Measurements from ENCODE around the gene SNCAIP. TPM values are rescaled to one million over a fixed set of nuclear protein-coding genes. Genes with fewer than 3 reads are reported as not detected.
A peak's percentile ranks its signal among the peaks of the same experiment; 100 is the strongest.

SNCAIP gene
- total and polyA plus RNA-seq, 7 experiments from 2014 or later = 0.17 TPM; not detected in 6

GRCh38 chr5:122405751-122406150 lies 93.7 kb downstream of the SNCAIP start:
- peaks cover 0 to 3% (median 0%) of the 10 kb centered on the region in 11 donors for H3K9me3 Mint-ChIP-seq
- no peaks in the 10 kb centered on the region for H3K4me1 Mint-ChIP-seq
- no peaks in the 10 kb centered on the region for H3K36me3 Mint-ChIP-seq

GRCh38 chr5:122406181-122406580 lies 94.1 kb downstream of the SNCAIP start:
- Histone ChIP-seq H3K4me3 (ENCODE audit: low read length) (no peak overlapping the region), H3K27me3 (ENCODE audit: control insufficient read depth in 2 of 2, insufficient read depth in 2 of 2, low read length in 2 of 2) (no peaks in the 10 kb centered on the region), H3K9me3 (ENCODE audit: control insufficient read depth in 2 of 3, low read length in 3 of 3) (no peaks in the 10 kb centered on the region), H3K4me1 (ENCODE audit: control insufficient read depth in 2 of 2, insufficient read depth in 2 of 2, low read length in 2 of 2) (no peaks in the 10 kb centered on the region), H3K27ac (ENCODE audit: low read depth, low read length) (no peak overlapping the region), H3K36me3 (ENCODE audit: control insufficient read depth in 2 of 3, insufficient read depth in 3 of 3, low read length in 3 of 3) (no peaks in the 10 kb centered on the region)
- H3K27me3 Mint-ChIP-seq = peaks cover 0 to 6% (median 0%) of the 10 kb centered on the region in 5 donors
- H3K36me3 Mint-ChIP-seq = no peaks in the 10 kb centered on the region
- no peaks in the 10 kb centered on the region for H3K4me1 Mint-ChIP-seq
- intact Hi-C loops (cut with micrococcal nuclease) = no loop called here
- ATAC-seq (no peak), DNase-seq (no peak)
- POLR2A ChIA-PET = no interaction called here
- no peak overlapping the region for H3K27ac Mint-ChIP-seq
- H3K4me3 Mint-ChIP-seq = no peak overlapping the region
- CTCF ChIA-PET = no interaction called here
- H3K9me3 Mint-ChIP-seq = peaks cover 0 to 3% (median 0%) of the 10 kb centered on the region in 11 donors

More at GRCh38 chr5:122405751-122406150, 93.7 kb downstream of the SNCAIP start:
- CTCF ChIA-PET = no interaction called here
- peaks cover 0 to 6% (median 0%) of the 10 kb centered on the region in 5 donors for H3K27me3 Mint-ChIP-seq
- no peak overlapping the region for H3K27ac ChIP-seq (ENCODE audit: low read depth, low read length)
- ATAC-seq (no peak), DNase-seq (no peak)
- H3K4me1 ChIP-seq (ENCODE audit: control insufficient read depth in 2 of 2, insufficient read depth in 2 of 2, low read length in 2 of 2) = no peaks in the 10 kb centered on the region
- POLR2A ChIA-PET = no interaction called here
- H3K36me3 ChIP-seq (ENCODE audit: control insufficient read depth in 2 of 3, insufficient read depth in 3 of 3, low read length in 3 of 3) = no peaks in the 10 kb centered on the region
- no peak overlapping the region for H3K4me3 Mint-ChIP-seq
- no peaks in the 10 kb centered on the region for H3K27me3 ChIP-seq (ENCODE audit: control insufficient read depth in 2 of 2, insufficient read depth in 2 of 2, low read length in 2 of 2)
- no peaks in the 10 kb centered on the region for H3K9me3 ChIP-seq (ENCODE audit: control insufficient read depth in 2 of 3, low read length in 3 of 3)
- no peak overlapping the region for H3K4me3 ChIP-seq (ENCODE audit: low read length)
- no peak overlapping the region for H3K27ac Mint-ChIP-seq
- intact Hi-C loops (cut with micrococcal nuclease) = no loop called here

- CTCF ChIA-PET = no interaction called here
- H3K27ac Mint-ChIP-seq = no peak overlapping the region
- no peak overlapping the region for H3K4me3 Mint-ChIP-seq
- H3K36me3 ChIP-seq (ENCODE audit: control insufficient read depth in 2 of 3, insufficient read depth in 3 of 3, low read length in 3 of 3) = no peaks in the 10 kb centered on the region
- ATAC-seq = no peak
- H3K4me3 ChIP-seq (ENCODE audit: low read length) = no peak overlapping the region
- H3K9me3 ChIP-seq (ENCODE audit: control insufficient read depth in 2 of 3, low read length in 3 of 3) = no peaks in the 10 kb centered on the region
- peaks cover 0 to 9% (median 0%) of the 10 kb centered on the region in 11 donors for H3K9me3 Mint-ChIP-seq
- H3K4me1 Mint-ChIP-seq = no peaks in the 10 kb centered on the region
- no peaks in the 10 kb centered on the region for H3K4me1 ChIP-seq (ENCODE audit: control insufficient read depth in 2 of 2, insufficient read depth in 2 of 2, low read length in 2 of 2)
- POLR2A ChIA-PET = no interaction called here
- no peak for DNase-seq
- H3K27ac ChIP-seq (ENCODE audit: low read depth, low read length) = no peak overlapping the region
- intact Hi-C loops (cut with micrococcal nuclease) = no loop called here
- peaks cover 0 to 19% (median 6%) of the 10 kb centered on the region in 5 donors for H3K27me3 Mint-ChIP-seq
- no peaks in the 10 kb centered on the region for H3K36me3 Mint-ChIP-seq
- H3K27me3 ChIP-seq (ENCODE audit: control insufficient read depth in 2 of 2, insufficient read depth in 2 of 2, low read length in 2 of 2) = no peaks in the 10 kb centered on the region
Observed at GRCh38 chr5:122408592-122409224, 96.7 kb downstream of the SNCAIP start.

GRCh38 chr5:122412966-122413365 lies 100.9 kb downstream of the SNCAIP start:
- Histone ChIP-seq H3K4me1 (ENCODE audit: control insufficient read depth in 2 of 2, insufficient read depth in 2 of 2, low read length in 2 of 2) (no peaks in the 10 kb centered on the region), H3K4me3 (ENCODE audit: low read length) (no peak overlapping the region), H3K36me3 (ENCODE audit: control insufficient read depth in 2 of 3, insufficient read depth in 3 of 3, low read length in 3 of 3) (no peaks in the 10 kb centered on the region), H3K27me3 (ENCODE audit: control insufficient read depth in 2 of 2, insufficient read depth in 2 of 2, low read length in 2 of 2) (no peaks in the 10 kb centered on the region), H3K27ac (ENCODE audit: low read depth, low read length) (no peak overlapping the region), H3K9me3 (ENCODE audit: control insufficient read depth in 2 of 3, low read length in 3 of 3) (no peaks in the 10 kb centered on the region)
- intact Hi-C loops (cut with micrococcal nuclease) = no loop called here
- H3K4me3 Mint-ChIP-seq = no peak overlapping the region
- ATAC-seq = no peak
- H3K27ac Mint-ChIP-seq = no peak overlapping the region
- peaks cover 0 to 25% (median 10%) of the 10 kb centered on the region in 5 donors for H3K27me3 Mint-ChIP-seq
- no peaks in the 10 kb centered on the region for H3K36me3 Mint-ChIP-seq
- ChIA-PET CTCF (no interaction called here), POLR2A (no interaction called here)
- H3K4me1 Mint-ChIP-seq = no peaks in the 10 kb centered on the region
- peaks cover 0 to 8% (median 0%) of the 10 kb centered on the region in 11 donors for H3K9me3 Mint-ChIP-seq
- no peak for DNase-seq

- Histone ChIP-seq H3K9me3 (ENCODE audit: control insufficient read depth in 2 of 3, low read length in 3 of 3) (no peaks in the 10 kb centered on the region), H3K36me3 (ENCODE audit: control insufficient read depth in 2 of 3, insufficient read depth in 3 of 3, low read length in 3 of 3) (no peaks in the 10 kb centered on the region), H3K4me1 (ENCODE audit: control insufficient read depth in 2 of 2, insufficient read depth in 2 of 2, low read length in 2 of 2) (no peaks in the 10 kb centered on the region), H3K27ac (ENCODE audit: low read depth, low read length) (no peak overlapping the region), H3K4me3 (ENCODE audit: low read length) (no peak overlapping the region), H3K27me3 (ENCODE audit: control insufficient read depth in 2 of 2, insufficient read depth in 2 of 2, low read length in 2 of 2) (no peaks in the 10 kb centered on the region)
- intact Hi-C loops (cut with micrococcal nuclease) = no loop called here
- Mint-ChIP-seq H3K27me3 (peaks cover 0 to 29% (median 11%) of the 10 kb centered on the region in 5 donors), H3K4me1 (no peaks in the 10 kb centered on the region), H3K27ac (no peak overlapping the region), H3K36me3 (no peaks in the 10 kb centered on the region), H3K4me3 (no peak overlapping the region), H3K9me3 (peaks cover 0 to 8% (median 0%) of the 10 kb centered on the region in 11 donors)
- ChIA-PET POLR2A (no interaction called here), CTCF (no interaction called here)
- ATAC-seq (no peak), DNase-seq (no peak)
Observed at GRCh38 chr5:122413722-122414121, 101.7 kb downstream of the SNCAIP start.

GRCh38 chr5:122415030-122415800 lies 103.2 kb downstream of the SNCAIP start:
- Histone ChIP-seq H3K36me3 (ENCODE audit: control insufficient read depth in 2 of 3, insufficient read depth in 3 of 3, low read length in 3 of 3) (no peaks in the 10 kb centered on the region), H3K27me3 (ENCODE audit: control insufficient read depth in 2 of 2, insufficient read depth in 2 of 2, low read length in 2 of 2) (no peaks in the 10 kb centered on the region), H3K27ac (ENCODE audit: low read depth, low read length) (no peak overlapping the region), H3K9me3 (ENCODE audit: control insufficient read depth in 2 of 3, low read length in 3 of 3) (no peaks in the 10 kb centered on the region), H3K4me1 (ENCODE audit: control insufficient read depth in 2 of 2, insufficient read depth in 2 of 2, low read length in 2 of 2) (no peaks in the 10 kb centered on the region), H3K4me3 (ENCODE audit: low read length) (no peak overlapping the region)
- H3K36me3 Mint-ChIP-seq = no peaks in the 10 kb centered on the region
- intact Hi-C loops (cut with micrococcal nuclease) = no loop called here
- H3K27ac Mint-ChIP-seq = no peak overlapping the region
- POLR2A ChIA-PET = no interaction called here
- peak; percentile 50 for ATAC-seq
- no peak for DNase-seq
- H3K27me3 Mint-ChIP-seq = peaks cover 0 to 35% (median 15%) of the 10 kb centered on the region in 5 donors
- CTCF ChIA-PET = no interaction called here
- H3K4me3 Mint-ChIP-seq = no peak overlapping the region
- peaks cover 0 to 8% (median 0%) of the 10 kb centered on the region in 11 donors for H3K9me3 Mint-ChIP-seq
- no peaks in the 10 kb centered on the region for H3K4me1 Mint-ChIP-seq

- Mint-ChIP-seq H3K27me3 (peaks cover 0 to 35% (median 15%) of the 10 kb centered on the region in 5 donors), H3K4me1 (no peaks in the 10 kb centered on the region), H3K27ac (no peak overlapping the region), H3K4me3 (no peak overlapping the region), H3K9me3 (peaks cover 0 to 8% (median 0%) of the 10 kb centered on the region in 11 donors), H3K36me3 (no peaks in the 10 kb centered on the region)
- POLR2A ChIA-PET = no interaction called here
- H3K27me3 ChIP-seq (ENCODE audit: control insufficient read depth in 2 of 2, insufficient read depth in 2 of 2, low read length in 2 of 2) = no peaks in the 10 kb centered on the region
- H3K4me1 ChIP-seq (ENCODE audit: control insufficient read depth in 2 of 2, insufficient read depth in 2 of 2, low read length in 2 of 2) = no peaks in the 10 kb centered on the region
- CTCF ChIA-PET = no interaction called here
- no peak overlapping the region for H3K27ac ChIP-seq (ENCODE audit: low read depth, low read length)
- DNase-seq = no peak
- H3K9me3 ChIP-seq (ENCODE audit: control insufficient read depth in 2 of 3, low read length in 3 of 3) = no peaks in the 10 kb centered on the region
- no peak overlapping the region for H3K4me3 ChIP-seq (ENCODE audit: low read length)
- intact Hi-C loops (cut with micrococcal nuclease) = no loop called here
- no peaks in the 10 kb centered on the region for H3K36me3 ChIP-seq (ENCODE audit: control insufficient read depth in 2 of 3, insufficient read depth in 3 of 3, low read length in 3 of 3)
- no peak for ATAC-seq
Observed at GRCh38 chr5:122415801-122416120, 103.7 kb downstream of the SNCAIP start.

All from naive thymus-derived CD4-positive, alpha-beta T cell (primary cell).